Trophoblast cell (in vitro differentiated cells and primary cell): Measurements from ENCODE around the gene POLRMT.
"Not testable (repeated sequence)": the region's sequence is repeated elsewhere in the genome, so short reads cannot be mapped to it uniquely, and the experiment has no call there.

Experiments
- DNase-seq, 2 donors: peaks; one replicate each; pipeline ENCODE4 v3.0.0-alpha.2; 2016
- H2AFZ ChIP-seq: 2 replicates; pipeline ENCODE4 v1.6.1; 2013; ENCODE audit warnings: low read length, moderate library complexity, mild to moderate bottlenecking; ENCODE audit not compliant: insufficient read depth, poor library complexity
- H2AK5ac ChIP-seq: 2 replicates; pipeline ENCODE4 v1.6.1; 2013; ENCODE audit warnings: mild to moderate bottlenecking, low read length
- H2BK120ac ChIP-seq: 2 replicates; pipeline ENCODE4 v1.6.1; 2013; ENCODE audit warnings: low read length, mild to moderate bottlenecking, moderate library complexity; ENCODE audit not compliant: insufficient read depth, poor library complexity
- H2BK12ac ChIP-seq: 2 replicates; pipeline ENCODE4 v1.6.1; 2013; ENCODE audit warnings: mild to moderate bottlenecking, low read length, moderate library complexity
- H2BK5ac ChIP-seq: 2 replicates; pipeline ENCODE4 v1.6.1; 2013; ENCODE audit warnings: low read length, low read depth, moderate library complexity, mild to moderate bottlenecking; ENCODE audit not compliant: poor library complexity
- H3K14ac ChIP-seq: 2 replicates; pipeline ENCODE4 v1.6.1; 2013; ENCODE audit warnings: mild to moderate bottlenecking, low read length
- H3K18ac ChIP-seq: 2 replicates; pipeline ENCODE4 v1.6.1; 2013; ENCODE audit warnings: mild to moderate bottlenecking, low read length
- H3K23ac ChIP-seq: 2 replicates; pipeline ENCODE4 v1.6.1; 2013; ENCODE audit warnings: low read length
- H3K27ac ChIP-seq: 2 replicates; pipeline ENCODE4 v1.5.1; 2013; ENCODE audit warnings: low read depth, mild to moderate bottlenecking, inconsistent platforms, low read length, moderate library complexity
- H3K27me3 ChIP-seq: 2 replicates; pipeline ENCODE4 v1.6.1; 2013; ENCODE audit warnings: inconsistent platforms, mild to moderate bottlenecking, low read length, moderate library complexity; ENCODE audit not compliant: insufficient read depth
- H3K36me3 ChIP-seq, 2 experiments: 1 replicate in 1 of 2; 2 replicates in 1 of 2; pipeline ENCODE4 v1.6.1; 2013; ENCODE audit warnings: low read length in 2 of 2, mild to moderate bottlenecking in 2 of 2, moderate library complexity in 1 of 2; ENCODE audit not compliant: insufficient read depth in 2 of 2, control insufficient read depth in 1 of 2
- H3K4ac ChIP-seq: 2 replicates; pipeline ENCODE4 v1.6.1; 2013; ENCODE audit warnings: low read depth, mild to moderate bottlenecking, low read length, moderate library complexity
- H3K4me1 ChIP-seq, 2 experiments: 1 replicate in 1 of 2; 2 replicates in 1 of 2; pipeline ENCODE4 v1.6.1; 2013; ENCODE audit warnings: low read length in 2 of 2, mild to moderate bottlenecking in 2 of 2, moderate library complexity in 1 of 2; ENCODE audit not compliant: insufficient read depth in 2 of 2, control insufficient read depth in 1 of 2
- H3K4me2 ChIP-seq: 2 replicates; pipeline ENCODE4 v1.6.1; 2013; ENCODE audit warnings: inconsistent platforms, mild to moderate bottlenecking, low read length, moderate library complexity
- H3K4me3 ChIP-seq: 2 replicates; pipeline ENCODE4 v1.5.1; 2013; ENCODE audit warnings: mild to moderate bottlenecking, low read depth, low read length, inconsistent platforms
- H3K79me1 ChIP-seq: one replicate; pipeline ENCODE4 v1.6.1; 2013; ENCODE audit warnings: low read length
- H3K79me2 ChIP-seq: 2 replicates; pipeline ENCODE4 v1.6.1; 2013; ENCODE audit warnings: low read length, mild to moderate bottlenecking; ENCODE audit not compliant: control insufficient read depth, insufficient read depth, poor library complexity
- H3K9ac ChIP-seq: 2 replicates; pipeline ENCODE4 v1.6.1; 2013; ENCODE audit warnings: mild to moderate bottlenecking, low read length
- H3K9me3 ChIP-seq: 2 replicates; pipeline ENCODE4 v1.6.1; 2013; ENCODE audit warnings: low read depth, mild to moderate bottlenecking, control low read depth, inconsistent platforms, low read length; ENCODE audit not compliant: insufficient read depth
- H4K12ac ChIP-seq: 2 replicates; pipeline ENCODE4 v1.6.1; 2013; ENCODE audit warnings: low read depth, mild to moderate bottlenecking, low read length, moderate library complexity
- H4K8ac ChIP-seq: 2 replicates; pipeline ENCODE4 v1.6.1; 2013; ENCODE audit warnings: low read depth, mild to moderate bottlenecking, low read length, moderate library complexity
- H4K91ac ChIP-seq: one replicate; pipeline ENCODE4 v1.6.1; 2013; ENCODE audit warnings: low read depth, mild to moderate bottlenecking, low read length, moderate library complexity
- WGBS: extraction: QIAGEN DNeasy Blood & Tissue Kit; methylation state at CpG from one replicate; pipeline ENCODE4 v1.1.7; 2013; ENCODE audit warnings: missing lambda C conversion rate; ENCODE audit not compliant: insufficient read length, insufficient coverage; ENCODE audit errors: extremely low coverage; 5-methylcytosine and 5-hydroxymethylcytosine counted together

POLRMT gene

DNA sequence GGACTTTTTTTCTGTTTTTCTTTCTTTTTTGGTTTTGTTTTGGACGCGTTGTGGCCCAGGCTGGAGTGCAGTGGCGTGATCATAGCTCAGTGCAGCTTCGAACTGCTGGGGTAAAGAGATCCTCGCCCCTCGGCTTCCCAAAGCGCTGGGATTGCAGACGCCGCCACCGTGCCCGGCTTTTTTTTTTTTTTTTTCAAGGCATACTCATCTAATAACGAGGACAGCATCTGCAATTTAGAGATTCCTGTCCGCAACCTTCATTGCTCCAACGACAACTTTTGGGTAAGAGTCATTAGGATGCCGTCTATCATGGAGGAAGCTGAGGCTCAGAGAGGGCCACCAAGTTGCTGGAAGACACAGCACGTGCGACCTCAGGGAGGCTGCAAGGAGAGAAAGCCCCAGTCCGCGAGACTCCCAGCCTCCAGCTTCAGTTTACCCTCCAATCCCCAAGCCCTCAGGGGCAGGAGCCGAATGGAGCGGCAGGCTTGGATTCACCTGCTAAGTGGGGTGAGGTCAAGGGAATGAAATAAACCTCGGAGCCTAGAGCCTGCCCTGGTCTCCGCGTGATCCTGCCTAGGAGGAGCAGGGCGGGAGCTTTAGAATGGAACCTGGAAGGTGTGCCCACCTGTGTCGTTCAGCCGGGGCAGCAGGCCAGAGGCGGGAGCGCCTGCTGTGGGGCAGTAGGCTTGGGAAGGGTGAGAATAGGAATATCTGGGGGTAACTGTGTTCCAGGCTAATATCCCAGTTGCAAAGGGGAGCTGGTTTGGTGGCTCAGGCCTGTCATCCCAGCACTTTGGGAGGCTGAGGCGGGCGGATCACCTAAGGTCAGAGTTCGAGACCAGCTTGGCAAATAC, 676 bp upstream of the POLRMT start:
- no peak overlapping the region for H3K27ac ChIP-seq
- no peak overlapping the region for H2BK5ac ChIP-seq
- H3K9ac ChIP-seq = peak overlapping the region; percentile 69
- peak overlapping the region; percentile 30 for H4K91ac ChIP-seq
- H3K36me3 ChIP-seq = peaks cover 6 to 8% of the 10 kb centered on the region in 2 experiments
- peak in 1 of 2 donors; percentile 68 for DNase-seq
- H3K79me1 ChIP-seq = peaks cover 10% of the 10 kb centered on the region
- peak overlapping the region; percentile 65 for H3K14ac ChIP-seq
- peaks cover 4% of the 10 kb centered on the region for H3K9me3 ChIP-seq
- H3K4me1 ChIP-seq = peaks cover 18 to 20% of the 10 kb centered on the region in 2 experiments
- no peaks in the 10 kb centered on the region for H3K27me3 ChIP-seq
- peak overlapping the region; percentile 87 for H4K12ac ChIP-seq
- peak overlapping the region; percentile 94 for H2AFZ ChIP-seq
- H2AK5ac ChIP-seq = no peak overlapping the region
- peak overlapping the region; percentile 46 for H2BK12ac ChIP-seq
- peaks cover 9% of the 10 kb centered on the region for H3K79me2 ChIP-seq
- H3K23ac ChIP-seq = no peak overlapping the region
- no CpG with 5 or more reads among the region's 32 CpGs for WGBS
- peak overlapping the region; percentile 70 for H3K4me3 ChIP-seq
- H3K4me2 ChIP-seq = peak overlapping the region; percentile 76
- H3K18ac ChIP-seq = peak overlapping the region; percentile 27
- H3K4ac ChIP-seq = no peak overlapping the region
- peak overlapping the region; percentile 40 for H2BK120ac ChIP-seq
- peak overlapping the region; percentile 91 for H4K8ac ChIP-seq

GRCh38 chr19:632579-633067, 714 bp downstream of the POLRMT start:
- Histone ChIP-seq H3K27ac (peak overlapping the region; percentile 62), H2AK5ac (peak overlapping the region; percentile 92), H3K4me1 (peaks cover 14 to 20% of the 10 kb centered on the region in 2 experiments), H3K79me2 (peaks cover 9% of the 10 kb centered on the region), H3K14ac (peak overlapping the region; percentile 94), H3K4me2 (peak overlapping the region; percentile 97), H3K4me3 (peak overlapping the region; percentile 82), H3K4ac (peak overlapping the region; percentile 88), H4K8ac (peak overlapping the region; percentile 95), H3K9me3 (peaks cover 2% of the 10 kb centered on the region), H3K27me3 (no peaks in the 10 kb centered on the region), H4K12ac (peak overlapping the region; percentile 97), H3K9ac (peak overlapping the region; percentile 79), H2AFZ (peak overlapping the region; percentile 91), H3K18ac (peak overlapping the region; percentile 77), H2BK12ac (no peak overlapping the region), H4K91ac (peak overlapping the region; percentile 76), H3K23ac (no peak overlapping the region), H2BK5ac (peak overlapping the region; percentile 57), H3K36me3 (peaks cover 12 to 19% of the 10 kb centered on the region in 2 experiments), H2BK120ac (peak overlapping the region; percentile 74), H3K79me1 (peaks cover 10% of the 10 kb centered on the region)
- WGBS = no CpG with 5 or more reads among the region's 35 CpGs
- DNase-seq = peak; percentile 38 to 58

GRCh38 chr19:629961-630714, 3.2 kb downstream of the POLRMT start:
- Histone ChIP-seq H3K14ac (no peak overlapping the region), H3K23ac (no peak overlapping the region), H3K79me2 (peaks cover 9% of the 10 kb centered on the region), H4K8ac (no peak overlapping the region), H3K4me2 (no peak overlapping the region), H3K4me1 (peaks cover 12 to 17% of the 10 kb centered on the region in 2 experiments), H3K36me3 (peaks cover 20 to 25% of the 10 kb centered on the region in 2 experiments), H3K4ac (no peak overlapping the region), H2BK5ac (no peak overlapping the region), H2BK12ac (no peak overlapping the region), H2AFZ (no peak overlapping the region), H3K9me3 (peaks cover 2% of the 10 kb centered on the region), H3K9ac (no peak overlapping the region), H4K91ac (no peak overlapping the region), H2AK5ac (no peak overlapping the region), H3K79me1 (peaks cover 10% of the 10 kb centered on the region), H4K12ac (no peak overlapping the region), H2BK120ac (no peak overlapping the region), H3K27me3 (no peaks in the 10 kb centered on the region), H3K18ac (no peak overlapping the region), H3K27ac (no peak overlapping the region), H3K4me3 (no peak overlapping the region)
- DNase-seq = no peak
- no CpG with 5 or more reads among the region's 30 CpGs for WGBS

DNA sequence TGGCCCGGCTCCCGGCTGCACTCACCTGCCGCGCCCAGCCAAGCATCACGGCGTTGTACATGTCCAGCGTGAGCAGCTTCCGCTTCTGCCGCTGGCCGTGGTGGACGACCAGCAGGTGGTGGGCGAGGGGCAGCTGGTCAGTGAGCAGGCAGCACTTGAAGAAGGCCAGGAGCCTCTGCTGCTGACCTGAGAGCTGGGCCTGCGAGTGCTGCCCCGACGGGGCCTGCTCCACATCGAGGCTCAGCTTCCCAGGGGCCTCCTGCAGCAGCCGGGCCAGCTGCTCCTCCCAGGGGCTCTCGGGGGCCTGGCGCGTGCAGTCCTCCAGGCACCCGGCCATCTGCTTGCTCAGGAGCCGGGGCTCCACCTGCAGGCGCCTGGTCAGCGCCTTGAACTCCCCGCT, 3.8 kb downstream of the POLRMT start:
- H2AFZ ChIP-seq, H3K79me2 ChIP-seq, H3K9ac ChIP-seq, DNase-seq, H2BK5ac ChIP-seq, H4K12ac ChIP-seq, H2BK12ac ChIP-seq, H2BK120ac ChIP-seq, H4K8ac ChIP-seq, H2AK5ac ChIP-seq, H3K27ac ChIP-seq, H3K4ac ChIP-seq, H4K91ac ChIP-seq, H3K4me2 ChIP-seq, H3K14ac ChIP-seq, H3K9me3 ChIP-seq, H3K18ac ChIP-seq, H3K79me1 ChIP-seq, H3K4me3 ChIP-seq, H3K23ac ChIP-seq, H3K27me3 ChIP-seq: not testable (repeated sequence)
- peaks cover 10 to 15% of the 10 kb centered on the region in 2 experiments for H3K4me1 ChIP-seq
- peaks cover 25 to 30% of the 10 kb centered on the region in 2 experiments for H3K36me3 ChIP-seq
- WGBS = no CpG with 5 or more reads among the region's 25 CpGs
